ENCODE measurements around the gene ESYT3. TPM values are rescaled to one million over a fixed set of nuclear protein-coding genes. Genes with fewer than 3 reads are reported as not detected.
"Not testable (repeated sequence)": the region's sequence is repeated elsewhere in the genome, so short reads cannot be mapped to it uniquely, and the experiment has no call there.

ESYT3 gene
- total RNA-seq, 1 donor from 2014 or later: 1.0 TPM

GRCh38 chr3:138492980-138493675 lies 58.7 kb downstream of the ESYT3 start:
- intact Hi-C loops (cut with micrococcal nuclease): no loop called here
- H3K36me3 ChIP-seq: no peaks in the 10 kb centered on the region
- TF ChIP-seq CTCF (IDR thresholded peaks at IDR 0.05; ENCODE audit: borderline replicate concordance): no peak
- no peaks in the 10 kb centered on the region for H3K27me3 ChIP-seq (ENCODE audit: low read depth)
- peak overlapping the region; percentile 71 for H3K27ac ChIP-seq (replicated peaks)
- H3K4me1 ChIP-seq: peaks cover 36% of the 10 kb centered on the region
- no peak for DNase-seq
- peaks cover 12% of the 10 kb centered on the region for H3K9me3 ChIP-seq (replicated peaks)
- H3K4me3 ChIP-seq: no peak overlapping the region

GRCh38 chr3:138493804-138494606 lies 59.6 kb downstream of the ESYT3 start:
- intact Hi-C loops (cut with micrococcal nuclease): no loop called here
- peaks cover 6% of the 10 kb centered on the region for H3K9me3 ChIP-seq (replicated peaks)
- peak overlapping the region; percentile 71 for H3K27ac ChIP-seq (replicated peaks)
- peaks cover 36% of the 10 kb centered on the region for H3K4me1 ChIP-seq
- no peak for DNase-seq
- H3K27me3 ChIP-seq (ENCODE audit: low read depth): no peaks in the 10 kb centered on the region
- H3K4me3 ChIP-seq: no peak overlapping the region
- H3K36me3 ChIP-seq: peaks cover 5% of the 10 kb centered on the region
- no peak for TF ChIP-seq CTCF (IDR thresholded peaks at IDR 0.05; ENCODE audit: borderline replicate concordance)

GRCh38 chr3:138494607-138494929 lies 60.2 kb downstream of the ESYT3 start:
- H3K36me3 ChIP-seq: peaks cover 8% of the 10 kb centered on the region
- no peak for DNase-seq

GRCh38 chr3:138495638-138496037 lies 61.2 kb downstream of the ESYT3 start:
- intact Hi-C loops (cut with micrococcal nuclease); H3K4me3 ChIP-seq; H3K27ac ChIP-seq (replicated peaks); H3K27me3 ChIP-seq (ENCODE audit: low read depth); DNase-seq; H3K9me3 ChIP-seq (replicated peaks): not testable (repeated sequence)
- Histone ChIP-seq H3K4me1 (peaks cover 36% of the 10 kb centered on the region), H3K36me3 (peaks cover 14% of the 10 kb centered on the region)

More at GRCh38 chr3:138494607-138494929, 60.2 kb downstream of the ESYT3 start:
- TF ChIP-seq CTCF (IDR thresholded peaks at IDR 0.05; ENCODE audit: borderline replicate concordance): no peak
- Histone ChIP-seq H3K9me3 (replicated peaks) (peaks cover under 1% of the 10 kb centered on the region), H3K4me3 (no peak overlapping the region), H3K27me3 (ENCODE audit: low read depth) (no peaks in the 10 kb centered on the region), H3K4me1 (peaks cover 36% of the 10 kb centered on the region), H3K27ac (replicated peaks) (peak overlapping the region; percentile 71)
- intact Hi-C loops (cut with micrococcal nuclease): no loop called here

- H3K9me3 ChIP-seq (replicated peaks): no peaks in the 10 kb centered on the region
- H3K4me3 ChIP-seq: no peak overlapping the region
- H3K27ac ChIP-seq (replicated peaks): no peak overlapping the region
- no peak for TF ChIP-seq CTCF (IDR thresholded peaks at IDR 0.05; ENCODE audit: borderline replicate concordance)
- peaks cover 14% of the 10 kb centered on the region for H3K36me3 ChIP-seq
- H3K4me1 ChIP-seq: peaks cover 36% of the 10 kb centered on the region
- intact Hi-C loops (cut with micrococcal nuclease): no loop called here
- H3K27me3 ChIP-seq (ENCODE audit: low read depth): no peaks in the 10 kb centered on the region
- no peak for DNase-seq
Observed at GRCh38 chr3:138496436-138496835, 62.0 kb downstream of the ESYT3 start.

- DNase-seq: no peak
- no peak overlapping the region for H3K4me3 ChIP-seq
- no peaks in the 10 kb centered on the region for H3K9me3 ChIP-seq (replicated peaks)
- H3K36me3 ChIP-seq: peaks cover 14% of the 10 kb centered on the region
- H3K27ac ChIP-seq (replicated peaks): no peak overlapping the region
- H3K27me3 ChIP-seq (ENCODE audit: low read depth): no peaks in the 10 kb centered on the region
- TF ChIP-seq CTCF (IDR thresholded peaks at IDR 0.05; ENCODE audit: borderline replicate concordance): no peak
- intact Hi-C loops (cut with micrococcal nuclease): no loop called here
- peaks cover 36% of the 10 kb centered on the region for H3K4me1 ChIP-seq
Observed at GRCh38 chr3:138497021-138497420, 62.6 kb downstream of the ESYT3 start.

All from left ventricle myocardium inferior (tissue), 1 donor.